ENCODE measurements around the gene OLFML2B. TPM values are rescaled to one million over a fixed set of nuclear protein-coding genes. Genes with fewer than 3 reads are reported as not detected.

Gene OLFML2B
- total RNA-seq, 4 donors from 2014 or later: 8.5 to 38.4 (median 12.9) TPM

- H3K27ac ChIP-seq: no peak overlapping the region
- H3K36me3 ChIP-seq: no peaks in the 10 kb centered on the region
- no peaks in the 10 kb centered on the region for H3K4me1 ChIP-seq
- H3K9me3 ChIP-seq: no peaks in the 10 kb centered on the region
- intact Hi-C loops (cut with DNase I; ENCODE audit: low total_unique reads): loop anchor here (10.0 kb wide), 1 partner anchor 240 kb away; no protein-coding TSS in a partner anchor
- H3K4me3 ChIP-seq: no peak overlapping the region
- no peak for TF ChIP-seq CTCF (IDR thresholded peaks at IDR 0.05)
- no peaks in the 10 kb centered on the region for H3K27me3 ChIP-seq
- no peak for DNase-seq
Measured at GRCh38 chr1:162035241-162035640, 11.6 kb upstream of the OLFML2B start.

GRCh38 chr1:162033428-162033827 is 9.8 kb upstream of the OLFML2B start:
- H3K4me3 ChIP-seq: no peak overlapping the region
- no peaks in the 10 kb centered on the region for H3K4me1 ChIP-seq
- no peaks in the 10 kb centered on the region for H3K27me3 ChIP-seq
- no peak overlapping the region for H3K27ac ChIP-seq
- intact Hi-C loops (cut with DNase I; ENCODE audit: low total_unique reads): loop anchor here (10.0 kb wide), 1 partner anchor 239 kb away; no protein-coding TSS in a partner anchor
- TF ChIP-seq CTCF (IDR thresholded peaks at IDR 0.05) (no peak), POLR2A (IDR thresholded peaks at IDR 0.05) (no peak)
- no peak for DNase-seq
- H3K9me3 ChIP-seq: no peaks in the 10 kb centered on the region
- no peaks in the 10 kb centered on the region for H3K36me3 ChIP-seq

GRCh38 chr1:162030759-162031280 is 7.2 kb upstream of the OLFML2B start:
- no peak for TF ChIP-seq CTCF (IDR thresholded peaks at IDR 0.05)
- no peak for TF ChIP-seq POLR2A (IDR thresholded peaks at IDR 0.05)
- Histone ChIP-seq H3K36me3 (no peaks in the 10 kb centered on the region), H3K4me3 (no peak overlapping the region), H3K27ac (no peak overlapping the region), H3K9me3 (no peaks in the 10 kb centered on the region), H3K4me1 (no peaks in the 10 kb centered on the region), H3K27me3 (no peaks in the 10 kb centered on the region)
- intact Hi-C loops (cut with DNase I; ENCODE audit: low total_unique reads): loop anchor here (10.0 kb wide), 1 partner anchor 236 kb away; no protein-coding TSS in a partner anchor
- DNase-seq: no peak

GRCh38 chr1:162029157-162029556 is 5.5 kb upstream of the OLFML2B start:
- Histone ChIP-seq H3K4me1 (no peaks in the 10 kb centered on the region), H3K9me3 (no peaks in the 10 kb centered on the region), H3K27ac (no peak overlapping the region), H3K27me3 (no peaks in the 10 kb centered on the region), H3K4me3 (no peak overlapping the region), H3K36me3 (no peaks in the 10 kb centered on the region)
- intact Hi-C loops (cut with DNase I; ENCODE audit: low total_unique reads): no loop called here
- peak in 1 of 2 donors; percentile 44 for DNase-seq
- no peak for TF ChIP-seq CTCF (IDR thresholded peaks at IDR 0.05)
- no peak for TF ChIP-seq POLR2A (IDR thresholded peaks at IDR 0.05)

- H3K27ac ChIP-seq: no peak overlapping the region
- H3K4me3 ChIP-seq: no peak overlapping the region
- intact Hi-C loops (cut with DNase I; ENCODE audit: low total_unique reads): no loop called here
- TF ChIP-seq CTCF (IDR thresholded peaks at IDR 0.05) (no peak), POLR2A (IDR thresholded peaks at IDR 0.05) (no peak)
- DNase-seq: no peak
- H3K9me3 ChIP-seq: no peaks in the 10 kb centered on the region
- no peaks in the 10 kb centered on the region for H3K36me3 ChIP-seq
- H3K27me3 ChIP-seq: no peaks in the 10 kb centered on the region
- no peaks in the 10 kb centered on the region for H3K4me1 ChIP-seq
Measured at GRCh38 chr1:162028726-162029125, 5.1 kb upstream of the OLFML2B start.

Data from uterus (tissue), 4 donors.